ENCODE data around the gene STX18.

The STX18 gene

GRCh38 chr4:4418676-4419390 is 123.0 kb downstream of the STX18 start:
- DNase-seq (ENCODE audit: low spot score) = no peak

- DNase-seq (ENCODE audit: low spot score) = no peak
Measured at GRCh38 chr4:4417886-4418285, 124.0 kb downstream of the STX18 start.

GRCh38 chr4:4416981-4417380 is 124.9 kb downstream of the STX18 start:
- DNase-seq (ENCODE audit: low spot score) = no peak

- DNase-seq (ENCODE audit: low spot score) = no peak
Measured at GRCh38 chr4:4415806-4416805, 125.7 kb downstream of the STX18 start.

GRCh38 chr4:4415107-4415805 is 126.6 kb downstream of the STX18 start:
- DNase-seq (ENCODE audit: low spot score) = no peak

GRCh38 chr4:4413806-4414205 is 128.0 kb downstream of the STX18 start:
- no peak for DNase-seq (ENCODE audit: low spot score)

- DNase-seq (ENCODE audit: low spot score) = no peak
Measured at GRCh38 chr4:4413373-4413725, 128.5 kb downstream of the STX18 start.

- DNase-seq (ENCODE audit: low spot score) = no peak
Measured at GRCh38 chr4:4412641-4413372, 129.0 kb downstream of the STX18 start.

- DNase-seq (ENCODE audit: low spot score) = no peak
Measured at GRCh38 chr4:4411906-4412305, 129.9 kb downstream of the STX18 start.

- no peak for DNase-seq (ENCODE audit: low spot score)
Measured at GRCh38 chr4:4410271-4410670, 131.6 kb downstream of the STX18 start.

- no peak for DNase-seq (ENCODE audit: low spot score)
Measured at GRCh38 chr4:4409416-4410115, 132.3 kb downstream of the STX18 start.

- DNase-seq (ENCODE audit: low spot score) = no peak
Measured at GRCh38 chr4:4408576-4409335, 133.1 kb downstream of the STX18 start.

- no peak for DNase-seq (ENCODE audit: low spot score)
Measured at GRCh38 chr4:4408132-4408523, 133.7 kb downstream of the STX18 start.

- DNase-seq (ENCODE audit: low spot score) = no peak
Measured at GRCh38 chr4:4407299-4408131, 134.3 kb downstream of the STX18 start.

GRCh38 chr4:4406455-4407298 is 135.2 kb downstream of the STX18 start:
- no peak for DNase-seq (ENCODE audit: low spot score)

GRCh38 chr4:4405358-4405962 is 136.4 kb downstream of the STX18 start:
- no peak for DNase-seq (ENCODE audit: low spot score)

GRCh38 chr4:4402966-4403365 is 138.9 kb downstream of the STX18 start:
- no peak for DNase-seq (ENCODE audit: low spot score)

- no peak for DNase-seq (ENCODE audit: low spot score)
Measured at GRCh38 chr4:4401036-4401435, 140.8 kb downstream of the STX18 start.

Data from putamen (tissue), 1 donor.